Naive thymus-derived CD4-positive, alpha-beta T cell (primary cell): ENCODE data around the gene ZDHHC7. TPM values are rescaled to one million over a fixed set of nuclear protein-coding genes. Genes with fewer than 3 reads are reported as not detected.
"Not testable (repeated sequence)": the region's sequence is repeated elsewhere in the genome, so short reads cannot be mapped to it uniquely, and the experiment has no call there.

Source experiments
- ATAC-seq: fragments of 150-1000 bp; cut with Tn5 transposase; 2 replicates; pipeline ENCODE4 v1.10.0; 2021; ENCODE audit warnings: mild to moderate bottlenecking, moderate library complexity
- CTCF ChIA-PET: fragments of 350-600 bp; sonication (Branson Sonifier 250); formaldehyde crosslinking; loops from one replicate; lab custom pipeline; 2021; ENCODE audit warnings: antibody characterized with exemption; lab: Charles Lee
- POLR2A ChIA-PET: fragments of 350-600 bp; sonication (Branson Sonifier 250); formaldehyde crosslinking; loops from one replicate; lab custom pipeline; 2021; ENCODE audit warnings: antibody characterized with exemption, inconsistent platforms; lab: Charles Lee
- DNase-seq, 9 donors: peaks; one replicate each; pipeline versions ENCODE4 v3.0.0 to v3.0.0-alpha.2; 2020 to 2022; ENCODE audit warnings: mixed read lengths in 1 of 9
- H3K27ac ChIP-seq: one replicate; pipeline ENCODE4 v1.7.0; 2013; ENCODE audit warnings: mild to moderate bottlenecking, low read depth, low read length, moderate library complexity
- H3K27me3 ChIP-seq, 2 donors: one replicate each; pipeline ENCODE4 v1.7.0; 2013; ENCODE audit warnings: low read length in 2 of 2, mild to moderate bottlenecking in 2 of 2, moderate library complexity in 2 of 2; ENCODE audit not compliant: control insufficient read depth in 2 of 2, insufficient read depth in 2 of 2
- H3K36me3 ChIP-seq, 3 experiments: 1 replicate in 2 of 3; 2 replicates in 1 of 3; pipeline ENCODE4 v1.7.0; 2013; ENCODE audit warnings: low read length in 3 of 3, mild to moderate bottlenecking in 3 of 3, moderate library complexity in 1 of 3; ENCODE audit not compliant: insufficient read depth in 3 of 3, control insufficient read depth in 2 of 3
- H3K4me1 ChIP-seq, 2 donors: one replicate each; pipeline ENCODE4 v1.7.0; 2013; ENCODE audit warnings: low read length in 2 of 2, mild to moderate bottlenecking in 2 of 2, moderate library complexity in 1 of 2; ENCODE audit not compliant: control insufficient read depth in 2 of 2, insufficient read depth in 2 of 2
- H3K4me3 ChIP-seq: 2 replicates; pipeline ENCODE4 v1.7.0; 2013; ENCODE audit warnings: mild to moderate bottlenecking, low read length
- H3K9me3 ChIP-seq, 3 experiments: 1 replicate in 2 of 3; 2 replicates in 1 of 3; pipeline ENCODE4 v1.7.0; 2013; ENCODE audit warnings: low read length in 3 of 3; ENCODE audit not compliant: control insufficient read depth in 2 of 3
- H3K27ac Mint-ChIP-seq, 9 donors: one replicate each; pipeline ENCODE4 v1.8.0; 2020 to 2022; ENCODE audit warnings: mixed read lengths in 9 of 9, mild to moderate bottlenecking in 8 of 9, moderate library complexity in 5 of 9, inconsistent platforms in 2 of 9
- H3K27me3 Mint-ChIP-seq, 5 donors: one replicate each; pipeline ENCODE4 v1.8.0; 2021 to 2022; ENCODE audit warnings: mixed read lengths in 5 of 5, mild to moderate bottlenecking in 1 of 5
- H3K36me3 Mint-ChIP-seq, 5 donors: one replicate each; pipeline ENCODE4 v1.8.0; 2020 to 2022; ENCODE audit warnings: mixed read lengths in 5 of 5, mild to moderate bottlenecking in 3 of 5, inconsistent platforms in 1 of 5
- H3K4me1 Mint-ChIP-seq, 7 donors: one replicate each; pipeline ENCODE4 v1.8.0; 2020 to 2022; ENCODE audit warnings: mixed read lengths in 7 of 7, mild to moderate bottlenecking in 3 of 7, inconsistent platforms in 1 of 7
- H3K4me3 Mint-ChIP-seq, 10 donors: one replicate each; pipeline ENCODE4 v1.8.0; 2020 to 2022; ENCODE audit warnings: mild to moderate bottlenecking in 10 of 10, mixed read lengths in 10 of 10, moderate library complexity in 6 of 10, inconsistent platforms in 2 of 10
- H3K9me3 Mint-ChIP-seq, 11 donors: one replicate each; pipeline ENCODE4 v1.8.0; 2020 to 2022; ENCODE audit warnings: mixed read lengths in 11 of 11, mild to moderate bottlenecking in 4 of 11, inconsistent platforms in 1 of 11, moderate library complexity in 1 of 11
- intact Hi-C, 2 donors: fragments of 100-400 bp; cut with micrococcal nuclease; formaldehyde crosslinking; loops; one replicate each; pipeline ENCODE4 v1.15.1; 2023
- polyA plus RNA-seq, 2 donors: library from polyadenylated mRNA; unstranded; fragments of 300-500 nt; fragmentation: Illumina TruSeq; gene quantifications; one replicate each; pipeline ENCODE4 v1.2.3, GENCODE V29; 2021
- total RNA-seq, 6 experiments: library from RNA in 5 of 6; stranded (reverse) in 5 of 6; gene quantifications; 1 replicate in 5 of 6; 2 replicates in 1 of 6; pipeline ENCODE4 v1.2.3 and lab custom pipeline; 2021 to 2026

ZDHHC7 gene
- total and polyA plus RNA-seq, 7 experiments from 2014 or later = 31.7 to 62.2 (median 33.4) TPM

GRCh38 chr16:85055493-85056210 lies 44.3 kb upstream of the ZDHHC7 start:
- Histone ChIP-seq H3K4me1 (peaks cover 25 to 37% of the 10 kb centered on the region in 2 donors), H3K4me3 (peak overlapping the region; percentile 19), H3K27ac (peak overlapping the region; percentile 72), H3K27me3 (no peaks in the 10 kb centered on the region), H3K36me3 (no peaks in the 10 kb centered on the region), H3K9me3 (no peaks in the 10 kb centered on the region)
- CTCF ChIA-PET = interaction anchor here (0.7 to 3.0 kb wide), 8 partner anchors 8 to 66 kb away, joined by 3 to 18 read pairs (median 5); no protein-coding TSS in a partner anchor
- ATAC-seq (peak; percentile 96), DNase-seq (peak; percentile 29 to 90 (median 70))
- Mint-ChIP-seq H3K4me1 (peaks cover 32 to 58% (median 37%) of the 10 kb centered on the region in 7 donors), H3K36me3 (peaks cover 0 to 12% (median 8%) of the 10 kb centered on the region in 5 donors), H3K27ac (peak overlapping the region; percentile 91 to 99 (median 96)), H3K4me3 (peak overlapping the region; percentile 76 to 90 (median 84)), H3K9me3 (no peaks in the 10 kb centered on the region), H3K27me3 (no peaks in the 10 kb centered on the region)
- POLR2A ChIA-PET = interaction anchor here (0.9 to 4.5 kb wide), 11 partner anchors 9 to 49 kb away, joined by 3 to 37 read pairs (median 7); partner anchors contain the start of genes KIAA0513 and ZDHHC7
- intact Hi-C loops = loop anchor here (1.0 to 10.0 kb wide), 5 partner anchors 26 to 499 kb away; partner anchors contain the start of gene ZDHHC7 (in 2 of the 2)

GRCh38 chr16:85054948-85055492 lies 43.7 kb upstream of the ZDHHC7 start:
- no peak for ATAC-seq

GRCh38 chr16:85054321-85054720 lies 43.0 kb upstream of the ZDHHC7 start:
- H3K9me3 Mint-ChIP-seq, H3K4me3 ChIP-seq, DNase-seq, H3K9me3 ChIP-seq, ATAC-seq, H3K27me3 Mint-ChIP-seq, H3K36me3 ChIP-seq, CTCF ChIA-PET, H3K4me3 Mint-ChIP-seq, H3K27me3 ChIP-seq: not testable (repeated sequence)
- peaks cover 31 to 56% (median 38%) of the 10 kb centered on the region in 7 donors for H3K4me1 Mint-ChIP-seq
- H3K27ac ChIP-seq = peak overlapping the region; percentile 72
- peaks cover 25 to 37% of the 10 kb centered on the region in 2 donors for H3K4me1 ChIP-seq
- peak overlapping the region in 8 of 9 donors; percentile 38 to 99 (median 96) for H3K27ac Mint-ChIP-seq
- intact Hi-C loops = loop anchor here in 1 of 2 donors (10.0 kb wide), 1 partner anchor 500 kb away; no protein-coding TSS in a partner anchor
- POLR2A ChIA-PET = interaction anchor here (0.6 to 4.5 kb wide), 4 partner anchors 7 to 43 kb away, joined by 3 to 37 read pairs (median 12); partner anchors contain the start of genes KIAA0513 and ZDHHC7
- peaks cover 0 to 13% (median 8%) of the 10 kb centered on the region in 5 donors for H3K36me3 Mint-ChIP-seq

More at GRCh38 chr16:85054948-85055492, 43.7 kb upstream of the ZDHHC7 start:
- H3K27me3 Mint-ChIP-seq = no peaks in the 10 kb centered on the region
- H3K4me3 Mint-ChIP-seq = peak overlapping the region; percentile 76 to 90 (median 84)
- DNase-seq = no peak
- peaks cover 0 to 1% (median 0%) of the 10 kb centered on the region in 11 donors for H3K9me3 Mint-ChIP-seq
- Histone ChIP-seq H3K27ac (peak overlapping the region; percentile 72), H3K4me1 (peaks cover 25 to 37% of the 10 kb centered on the region in 2 donors), H3K27me3 (no peaks in the 10 kb centered on the region), H3K36me3 (no peaks in the 10 kb centered on the region), H3K9me3 (no peaks in the 10 kb centered on the region), H3K4me3 (no peak overlapping the region)
- ChIA-PET CTCF (interaction anchor here (1.2 to 3.0 kb wide), 4 partner anchors 27 to 66 kb away, joined by 3 to 18 read pairs (median 6); no protein-coding TSS in a partner anchor), POLR2A (interaction anchor here (1.4 to 4.5 kb wide), 6 partner anchors 8 to 50 kb away, joined by 3 to 37 read pairs (median 9); partner anchors contain the start of genes KIAA0513 and ZDHHC7)
- peaks cover 0 to 12% (median 8%) of the 10 kb centered on the region in 5 donors for H3K36me3 Mint-ChIP-seq
- peaks cover 32 to 58% (median 38%) of the 10 kb centered on the region in 7 donors for H3K4me1 Mint-ChIP-seq
- H3K27ac Mint-ChIP-seq = peak overlapping the region; percentile 91 to 99 (median 96)
- intact Hi-C loops = loop anchor here (1.0 to 10.0 kb wide), 5 partner anchors 26 to 500 kb away; partner anchors contain the start of gene ZDHHC7 (in 2 of the 2)

GRCh38 chr16:85052536-85052935 lies 41.2 kb upstream of the ZDHHC7 start:
- intact Hi-C loops = loop anchor here in 1 of 2 donors (10.0 kb wide), 1 partner anchor 502 kb away; no protein-coding TSS in a partner anchor
- CTCF ChIA-PET = no interaction called here
- Mint-ChIP-seq H3K27me3 (no peaks in the 10 kb centered on the region), H3K4me1 (peaks cover 26 to 56% (median 39%) of the 10 kb centered on the region in 7 donors), H3K36me3 (peaks cover 0 to 19% (median 8%) of the 10 kb centered on the region in 5 donors), H3K27ac (peak overlapping the region in 2 of 9 donors; percentile 49 to 60), H3K9me3 (peaks cover 0 to 1% (median 0%) of the 10 kb centered on the region in 11 donors), H3K4me3 (no peak overlapping the region)
- no peak overlapping the region for H3K27ac ChIP-seq
- no peaks in the 10 kb centered on the region for H3K36me3 ChIP-seq
- POLR2A ChIA-PET = interaction anchor here (4.5 kb wide), 1 partner anchor 25 kb away, joined by 37 read pairs; the partner anchor contains the start of gene KIAA0513
- DNase-seq (no peak), ATAC-seq (no peak)
- H3K4me3 ChIP-seq = no peak overlapping the region
- H3K27me3 ChIP-seq = no peaks in the 10 kb centered on the region
- H3K4me1 ChIP-seq = peaks cover 25 to 36% of the 10 kb centered on the region in 2 donors
- no peaks in the 10 kb centered on the region for H3K9me3 ChIP-seq

GRCh38 chr16:85051683-85052082 lies 40.3 kb upstream of the ZDHHC7 start:
- no peaks in the 10 kb centered on the region for H3K36me3 ChIP-seq
- Mint-ChIP-seq H3K4me1 (peaks cover 24 to 56% (median 38%) of the 10 kb centered on the region in 7 donors), H3K36me3 (peaks cover 0 to 21% (median 9%) of the 10 kb centered on the region in 5 donors), H3K27ac (peak overlapping the region in 3 of 9 donors; percentile 42 to 68 (median 54)), H3K27me3 (no peaks in the 10 kb centered on the region), H3K4me3 (no peak overlapping the region), H3K9me3 (peaks cover 0 to 1% (median 0%) of the 10 kb centered on the region in 11 donors)
- no peak overlapping the region for H3K27ac ChIP-seq
- H3K4me3 ChIP-seq = no peak overlapping the region
- H3K27me3 ChIP-seq = no peaks in the 10 kb centered on the region
- H3K4me1 ChIP-seq = peaks cover 21 to 36% of the 10 kb centered on the region in 2 donors
- DNase-seq (no peak), ATAC-seq (no peak)
- intact Hi-C loops = loop anchor here in 1 of 2 donors (10.0 kb wide), 1 partner anchor 503 kb away; no protein-coding TSS in a partner anchor
- CTCF ChIA-PET = no interaction called here
- POLR2A ChIA-PET = interaction anchor here (0.6 kb wide), 1 partner anchor 545 kb away, joined by 3 read pairs; no protein-coding TSS in a partner anchor
- H3K9me3 ChIP-seq = no peaks in the 10 kb centered on the region
